HFFc6 (cell line): ENCODE results near the gene MAP7D2. TPM values are rescaled to one million over a fixed set of nuclear protein-coding genes. Genes with fewer than 3 reads are reported as not detected.
A peak's percentile ranks its signal among the peaks of the same experiment; 100 is the strongest.
"Not testable (repeated sequence)": the region's sequence is repeated elsewhere in the genome, so short reads cannot be mapped to it uniquely, and the experiment has no call there.

Experiments
- DNase-seq: peaks from one replicate; pipeline ENCODE4 v3.0.0-alpha.2; 2018
- H3K27ac Mint-ChIP-seq: 2 replicates; pipeline ENCODE4 v1.8.0; 2020; ENCODE audit warnings: mild to moderate bottlenecking, mixed read lengths
- H3K27me3 Mint-ChIP-seq: 2 replicates; pipeline ENCODE4 v1.8.0; 2021; ENCODE audit warnings: mild to moderate bottlenecking, moderate library complexity, mixed read lengths; ENCODE audit not compliant: insufficient read depth
- H3K36me3 Mint-ChIP-seq: 2 replicates; pipeline ENCODE4 v1.8.0; 2021; ENCODE audit warnings: low read depth, mixed read lengths
- H3K4me1 Mint-ChIP-seq: 2 replicates; pipeline ENCODE4 v1.8.0; 2020; ENCODE audit warnings: low read depth, mixed read lengths
- H3K4me3 Mint-ChIP-seq: 2 replicates; pipeline ENCODE4 v1.8.0; 2020; ENCODE audit warnings: mild to moderate bottlenecking, moderate library complexity, mixed read lengths
- H3K9me3 Mint-ChIP-seq: 2 replicates; pipeline ENCODE4 v1.8.0; 2020; ENCODE audit warnings: mild to moderate bottlenecking, mixed read lengths
- CTCF ChIP-seq: fragments of 200-600 bp; sonication (generic); IDR thresholded peaks from 2 replicates; pipeline ENCODE4 v1.5.0; 2021; ENCODE audit warnings: antibody characterized with exemption, mild to moderate bottlenecking
- total RNA-seq, 6 experiments: library from RNA; stranded (reverse); fragmentation: NEBNext Ultra II Directional; extraction: Animal tissue kit (Norgen Biotek cat#: 25700); gene quantifications; 2 replicates in 1 of 6; 3 replicates in 5 of 6; pipeline ENCODE4 v1.2.3, GENCODE V29; 2021

MAP7D2 gene
- total RNA-seq, 6 experiments from 2014 or later, result 0.05 to 0.47 (median 0.20) TPM; not detected in 1

- Mint-ChIP-seq H3K4me1 (peaks cover 5% of the 10 kb centered on the region; the same call in 1 of the 2 replicates), H3K27ac (peak overlapping the region; percentile 54; the same call in 1 of the 2 replicates), H3K9me3 (no peaks in the 10 kb centered on the region), H3K27me3 (no peaks in the 10 kb centered on the region), H3K36me3 (no peaks in the 10 kb centered on the region; the same call in 1 of the 2 replicates), H3K4me3 (no peak overlapping the region)
- DNase-seq, result no peak
- TF ChIP-seq CTCF, result no peak
Measured at GRCh38 chrX:20128670-20129069, 12.0 kb upstream of the MAP7D2 start.

- not testable (repeated sequence) for H3K27ac Mint-ChIP-seq, H3K36me3 Mint-ChIP-seq, H3K9me3 Mint-ChIP-seq, DNase-seq, H3K4me1 Mint-ChIP-seq, H3K4me3 Mint-ChIP-seq, H3K27me3 Mint-ChIP-seq
- peak; percentile 59 for TF ChIP-seq CTCF
Measured at GRCh38 chrX:20127440-20127839, 10.7 kb upstream of the MAP7D2 start.

GRCh38 chrX:20126833-20127232 is 10.1 kb upstream of the MAP7D2 start:
- not testable (repeated sequence) for H3K36me3 Mint-ChIP-seq, H3K4me1 Mint-ChIP-seq, H3K27me3 Mint-ChIP-seq, H3K4me3 Mint-ChIP-seq, H3K27ac Mint-ChIP-seq, H3K9me3 Mint-ChIP-seq, DNase-seq

- no peak for DNase-seq
- Mint-ChIP-seq H3K36me3 (no peaks in the 10 kb centered on the region), H3K9me3 (no peaks in the 10 kb centered on the region), H3K27me3 (peaks cover 2% of the 10 kb centered on the region; the same call in 1 of the 2 replicates), H3K27ac (no peak overlapping the region), H3K4me1 (no peaks in the 10 kb centered on the region), H3K4me3 (no peak overlapping the region)
- no peak for TF ChIP-seq CTCF
Measured at GRCh38 chrX:20124964-20125363, 8.3 kb upstream of the MAP7D2 start.

GRCh38 chrX:20118065-20118824 is 1.5 kb upstream of the MAP7D2 start:
- DNase-seq, result no peak
- TF ChIP-seq CTCF, result no peak
- Mint-ChIP-seq H3K4me1 (no peaks in the 10 kb centered on the region), H3K27ac (no peak overlapping the region), H3K36me3 (no peaks in the 10 kb centered on the region), H3K27me3 (peaks cover 3% of the 10 kb centered on the region), H3K9me3 (no peaks in the 10 kb centered on the region), H3K4me3 (no peak overlapping the region)

GRCh38 chrX:20116087-20116576 is 575 bp downstream of the MAP7D2 start:
- Mint-ChIP-seq H3K27ac (no peak overlapping the region), H3K36me3 (no peaks in the 10 kb centered on the region), H3K27me3 (peaks cover 3% of the 10 kb centered on the region), H3K4me1 (no peaks in the 10 kb centered on the region), H3K9me3 (no peaks in the 10 kb centered on the region), H3K4me3 (peak overlapping the region; percentile 39; the same call in 1 of the 2 replicates)
- no peak for TF ChIP-seq CTCF
- no peak for DNase-seq
